ENCODE measurements around the gene RBM26. TPM values are rescaled to one million over a fixed set of nuclear protein-coding genes. Genes with fewer than 3 reads are reported as not detected.

Gene RBM26
- total RNA-seq, 4 donors from 2014 or later: 13.9 to 52.7 (median 45.1) TPM

DNA sequence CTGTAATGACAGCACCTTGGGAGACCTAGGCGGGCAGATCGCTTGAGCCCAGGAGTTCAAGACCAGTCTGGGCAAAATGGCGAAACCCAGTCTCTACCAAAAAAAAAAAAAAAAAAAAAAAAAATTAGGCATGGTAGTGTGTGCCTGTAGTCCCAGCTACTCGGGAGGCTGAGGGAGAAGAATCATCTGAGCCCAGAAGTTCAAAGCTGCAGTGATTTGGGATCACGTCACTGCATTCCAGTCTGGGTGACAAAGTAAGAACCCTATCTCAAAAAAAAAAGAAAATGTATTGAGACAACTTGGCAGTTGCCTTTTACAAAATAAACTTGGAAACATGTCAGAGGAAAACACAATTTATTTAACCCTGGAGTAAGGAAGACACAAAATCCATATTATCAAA lies 26.8 kb downstream of the RBM26 start:
- peaks cover 0 to 35% (median 12%) of the 10 kb centered on the region in 4 donors for H3K36me3 ChIP-seq
- no peak for DNase-seq
- in situ Hi-C loops (cut with MboI; ENCODE audit: low pct_ligation_motif_present in 1 of 4, low pct_unique_long_range_greater_than_20kb in 1 of 4, low sequenced_read_pairs in 3 of 4) (no loop called here), intact Hi-C loops (cut with DNase I; ENCODE audit: low total_unique reads) (no loop called here)
- TF ChIP-seq POLR2AphosphoS5 (IDR thresholded peaks at IDR 0.05) (no peak), EP300 (IDR thresholded peaks at IDR 0.05; ENCODE audit: low read depth) (no peak), POLR2A (IDR thresholded peaks at IDR 0.05) (no peak)
- TF ChIP-seq, protein P1, sequence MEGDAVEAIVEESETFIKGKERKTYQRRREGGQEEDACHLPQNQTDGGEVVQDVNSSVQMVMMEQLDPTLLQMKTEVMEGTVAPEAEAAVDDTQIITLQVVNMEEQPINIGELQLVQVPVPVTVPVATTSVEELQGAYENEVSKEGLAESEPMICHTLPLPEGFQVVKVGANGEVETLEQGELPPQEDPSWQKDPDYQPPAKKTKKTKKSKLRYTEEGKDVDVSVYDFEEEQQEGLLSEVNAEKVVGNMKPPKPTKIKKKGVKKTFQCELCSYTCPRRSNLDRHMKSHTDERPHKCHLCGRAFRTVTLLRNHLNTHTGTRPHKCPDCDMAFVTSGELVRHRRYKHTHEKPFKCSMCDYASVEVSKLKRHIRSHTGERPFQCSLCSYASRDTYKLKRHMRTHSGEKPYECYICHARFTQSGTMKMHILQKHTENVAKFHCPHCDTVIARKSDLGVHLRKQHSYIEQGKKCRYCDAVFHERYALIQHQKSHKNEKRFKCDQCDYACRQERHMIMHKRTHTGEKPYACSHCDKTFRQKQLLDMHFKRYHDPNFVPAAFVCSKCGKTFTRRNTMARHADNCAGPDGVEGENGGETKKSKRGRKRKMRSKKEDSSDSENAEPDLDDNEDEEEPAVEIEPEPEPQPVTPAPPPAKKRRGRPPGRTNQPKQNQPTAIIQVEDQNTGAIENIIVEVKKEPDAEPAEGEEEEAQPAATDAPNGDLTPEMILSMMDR (IDR thresholded peaks at IDR 0.05): no peak
- H3K27me3 ChIP-seq: no peaks in the 10 kb centered on the region
- whole genome bisulfite sequencing, 2 donors (ENCODE audit: low coverage in 1 of 2): 92 to 93% methylated on average over 3 to 5 of the region's 5 CpGs
- H3K4me3 ChIP-seq: no peak overlapping the region
- H3K4me1 ChIP-seq: peaks cover 7 to 43% (median 22%) of the 10 kb centered on the region in 4 donors
- H3K27ac ChIP-seq: no peak overlapping the region
- H3K9me3 ChIP-seq: no peaks in the 10 kb centered on the region

DNA sequence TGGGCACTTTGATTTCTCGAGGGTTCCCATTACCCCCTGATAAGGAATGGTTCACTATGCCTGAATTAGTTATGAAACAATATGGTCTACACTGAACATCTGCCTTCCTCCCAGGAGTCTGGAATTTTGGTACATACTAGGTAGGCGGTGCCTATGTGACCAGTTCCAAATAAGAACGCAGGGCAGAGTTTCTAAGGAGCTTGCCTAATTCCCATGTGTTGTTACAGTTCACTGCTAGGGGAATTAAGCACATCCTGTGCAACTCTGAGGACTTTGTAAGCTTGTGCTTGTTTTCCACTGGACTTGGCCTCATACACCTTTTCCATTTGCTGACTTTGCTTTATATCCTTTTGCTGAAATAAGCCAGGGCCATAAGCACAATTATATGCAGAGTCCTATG lies 29.2 kb downstream of the RBM26 start:
- TF ChIP-seq EP300 (IDR thresholded peaks at IDR 0.05; ENCODE audit: low read depth) (no peak), POLR2A (IDR thresholded peaks at IDR 0.05) (no peak), POLR2AphosphoS5 (IDR thresholded peaks at IDR 0.05) (no peak)
- TF ChIP-seq, protein P1 (IDR thresholded peaks at IDR 0.05): no peak
- intact Hi-C loops (cut with DNase I; ENCODE audit: low total_unique reads) (no loop called here), in situ Hi-C loops (cut with MboI; ENCODE audit: low pct_ligation_motif_present in 1 of 4, low pct_unique_long_range_greater_than_20kb in 1 of 4, low sequenced_read_pairs in 3 of 4) (no loop called here)
- Histone ChIP-seq H3K27me3 (no peaks in the 10 kb centered on the region), H3K4me3 (no peak overlapping the region), H3K36me3 (peaks cover 0 to 35% (median 14%) of the 10 kb centered on the region in 4 donors), H3K27ac (no peak overlapping the region), H3K4me1 (peaks cover 0 to 19% (median 4%) of the 10 kb centered on the region in 4 donors), H3K9me3 (no peaks in the 10 kb centered on the region)
- 80 to 87% methylated on average over 1 to 3 of the region's 3 CpGs for WGBS, 2 donors (ENCODE audit: low coverage in 1 of 2)
- DNase-seq: no peak

DNA sequence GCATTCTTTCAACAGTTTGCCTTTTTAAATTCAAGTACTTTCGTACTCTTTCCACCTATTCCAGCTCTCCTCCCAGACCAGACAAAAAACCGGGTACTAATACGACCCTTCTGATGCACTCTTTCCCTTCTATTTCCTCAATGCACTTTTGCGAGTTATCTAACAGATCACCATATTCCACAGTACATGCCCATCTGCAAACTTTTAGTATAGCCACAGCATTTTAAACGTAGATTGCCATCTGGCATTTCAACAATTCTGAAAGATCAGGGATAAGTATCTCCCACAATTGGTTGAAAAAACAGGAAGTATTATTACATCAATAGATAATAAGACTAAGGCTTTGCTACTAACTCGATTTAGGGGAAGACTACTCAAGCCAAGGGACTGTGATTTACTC lies 31.5 kb downstream of the RBM26 start:
- Histone ChIP-seq H3K36me3 (peaks cover 0 to 57% (median 19%) of the 10 kb centered on the region in 4 donors), H3K27ac (no peak overlapping the region), H3K4me3 (no peak overlapping the region), H3K27me3 (no peaks in the 10 kb centered on the region), H3K9me3 (no peaks in the 10 kb centered on the region), H3K4me1 (peaks cover 0 to 3% (median 0%) of the 10 kb centered on the region in 4 donors)
- TF ChIP-seq POLR2A (IDR thresholded peaks at IDR 0.05): no peak
- no peak for TF ChIP-seq POLR2AphosphoS5 (IDR thresholded peaks at IDR 0.05)
- no peak for TF ChIP-seq EP300 (IDR thresholded peaks at IDR 0.05; ENCODE audit: low read depth)
- TF ChIP-seq, protein P1 (IDR thresholded peaks at IDR 0.05): no peak
- WGBS, 2 donors (ENCODE audit: low coverage in 1 of 2): 84 to 86% methylated on average over 6 of the region's 6 CpGs
- intact Hi-C loops (cut with DNase I; ENCODE audit: low total_unique reads): no loop called here
- in situ Hi-C loops (cut with MboI; ENCODE audit: low pct_ligation_motif_present in 1 of 4, low pct_unique_long_range_greater_than_20kb in 1 of 4, low sequenced_read_pairs in 3 of 4): no loop called here
- DNase-seq: no peak

DNA sequence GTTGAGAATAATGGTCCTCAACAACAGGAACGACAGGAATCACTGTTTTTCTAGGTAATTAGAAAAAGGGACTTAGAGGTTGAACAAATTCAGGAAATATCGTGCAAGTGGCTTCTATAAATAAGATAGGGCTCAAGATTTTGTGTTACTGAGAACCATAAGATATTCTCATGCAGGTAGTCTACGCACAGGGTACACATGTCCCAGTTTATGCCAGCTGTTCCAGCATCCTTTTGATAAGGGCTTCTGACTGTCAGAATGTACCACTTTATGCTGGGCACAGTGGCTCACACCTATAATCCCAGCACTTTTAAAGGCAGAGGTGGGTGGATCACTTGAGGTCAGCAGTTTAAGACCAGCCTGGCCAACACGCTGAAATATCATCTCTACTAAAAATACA lies 32.1 kb downstream of the RBM26 start:
- H3K4me1 ChIP-seq: no peaks in the 10 kb centered on the region
- H3K36me3 ChIP-seq: peaks cover 0 to 62% (median 22%) of the 10 kb centered on the region in 4 donors
- DNase-seq: no peak
- in situ Hi-C loops (cut with MboI; ENCODE audit: low pct_ligation_motif_present in 1 of 4, low pct_unique_long_range_greater_than_20kb in 1 of 4, low sequenced_read_pairs in 3 of 4): no loop called here
- 92 to 93% methylated on average over 3 to 4 of the region's 4 CpGs for WGBS, 2 donors (ENCODE audit: low coverage in 1 of 2)
- no peak overlapping the region for H3K27ac ChIP-seq
- no peaks in the 10 kb centered on the region for H3K9me3 ChIP-seq
- no peaks in the 10 kb centered on the region for H3K27me3 ChIP-seq
- TF ChIP-seq, protein P1 (IDR thresholded peaks at IDR 0.05): no peak
- no peak for TF ChIP-seq POLR2A (IDR thresholded peaks at IDR 0.05)
- no peak for TF ChIP-seq POLR2AphosphoS5 (IDR thresholded peaks at IDR 0.05)
- no peak for TF ChIP-seq EP300 (IDR thresholded peaks at IDR 0.05; ENCODE audit: low read depth)
- intact Hi-C loops (cut with DNase I; ENCODE audit: low total_unique reads): no loop called here
- no peak overlapping the region for H3K4me3 ChIP-seq
